Measurements from ENCODE around the gene CDKAL1.

CDKAL1 gene

DNA sequence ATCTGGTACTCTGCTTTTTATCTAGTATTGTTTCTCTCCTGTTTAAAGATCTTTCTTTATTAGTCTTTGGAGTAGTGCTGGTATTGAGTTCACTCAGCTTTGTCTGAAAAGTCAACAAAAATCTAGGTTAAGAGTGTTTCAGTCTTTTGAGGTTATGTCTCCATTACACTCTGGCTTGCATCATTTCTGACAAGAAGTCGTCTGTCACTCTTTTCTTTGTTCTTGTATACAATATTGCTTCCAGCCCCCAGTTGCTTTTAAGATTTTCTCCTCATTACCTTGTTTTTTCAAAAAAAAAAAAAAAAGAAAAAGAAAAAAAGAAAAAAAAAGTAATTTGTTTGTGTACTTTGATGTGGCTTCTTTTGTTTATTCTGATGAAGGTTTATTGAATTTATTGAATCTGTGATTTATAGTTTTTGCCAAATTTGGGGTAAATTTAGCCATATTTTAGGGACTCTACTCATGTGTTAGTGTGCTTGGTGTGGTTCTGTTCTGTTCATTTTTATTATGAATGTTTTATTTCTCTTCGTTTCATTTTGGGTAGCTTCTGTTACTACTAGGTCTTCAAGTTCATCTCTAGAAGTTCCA is 408.9 kb downstream of the CDKAL1 start:
- Histone ChIP-seq H3K4me3 (ENCODE audit: low read depth in 1 of 2, low read length in 2 of 2) (no peak overlapping the region), H3K9ac (ENCODE audit: low read depth, low read length) (no peak overlapping the region), H3K9me3 (ENCODE audit: insufficient read depth, low read length, severe bottlenecking) (peaks cover 3% of the 10 kb centered on the region), H2AFZ (ENCODE audit: low read depth, low read length) (no peak overlapping the region), H3K4me2 (ENCODE audit: insufficient read depth, low read length) (no peak overlapping the region), H3K36me3 (ENCODE audit: insufficient read depth, low read length) (no peaks in the 10 kb centered on the region), H3K27me3 (ENCODE audit: insufficient read depth, low read length, poor library complexity) (no peaks in the 10 kb centered on the region), H3K27ac (ENCODE audit: low read length) (no peak overlapping the region), H3K4me1 (ENCODE audit: insufficient read depth, low read length) (peaks cover 22% of the 10 kb centered on the region; the same call in 1 of the 2 replicates), H3K79me2 (ENCODE audit: insufficient read depth, low read length) (no peaks in the 10 kb centered on the region), H4K20me1 (ENCODE audit: insufficient read depth, low read length) (no peaks in the 10 kb centered on the region)
- DNase-seq, result no peak
- TF ChIP-seq EZH2 (IDR thresholded peaks at IDR 0.05; ENCODE audit: borderline replicate concordance, low read depth, low read length, severe bottlenecking) (no peak), CTCF (IDR thresholded peaks at IDR 0.05; ENCODE audit: borderline replicate concordance, extremely low read depth, low read length, poor library complexity, severe bottlenecking) (no peak)
- no peak for ATAC-seq (ENCODE audit: insufficient read depth, low read depth)

- H4K20me1 ChIP-seq (ENCODE audit: insufficient read depth, low read length), result no peaks in the 10 kb centered on the region
- H3K36me3 ChIP-seq (ENCODE audit: insufficient read depth, low read length), result no peaks in the 10 kb centered on the region
- no peak overlapping the region for H2AFZ ChIP-seq (ENCODE audit: low read depth, low read length)
- no peak overlapping the region for H3K9ac ChIP-seq (ENCODE audit: low read depth, low read length)
- no peaks in the 10 kb centered on the region for H3K79me2 ChIP-seq (ENCODE audit: insufficient read depth, low read length)
- no peak for TF ChIP-seq EZH2 (IDR thresholded peaks at IDR 0.05; ENCODE audit: borderline replicate concordance, low read depth, low read length, severe bottlenecking)
- no peak for TF ChIP-seq CTCF (IDR thresholded peaks at IDR 0.05; ENCODE audit: borderline replicate concordance, extremely low read depth, low read length, poor library complexity, severe bottlenecking)
- no peak overlapping the region for H3K4me2 ChIP-seq (ENCODE audit: insufficient read depth, low read length)
- DNase-seq (no peak), ATAC-seq (ENCODE audit: insufficient read depth, low read depth) (no peak)
- peaks cover 3% of the 10 kb centered on the region for H3K9me3 ChIP-seq (ENCODE audit: insufficient read depth, low read length, severe bottlenecking)
- peaks cover 15% of the 10 kb centered on the region; the same call in 1 of the 2 replicates for H3K4me1 ChIP-seq (ENCODE audit: insufficient read depth, low read length)
- no peak overlapping the region for H3K4me3 ChIP-seq (ENCODE audit: low read depth in 1 of 2, low read length in 2 of 2)
- H3K27ac ChIP-seq (ENCODE audit: low read length), result no peak overlapping the region
- H3K27me3 ChIP-seq (ENCODE audit: insufficient read depth, low read length, poor library complexity), result no peaks in the 10 kb centered on the region
These were observed 409.7 kb downstream of the CDKAL1 start for GRCh38 chr6:20943922-20944321.

GRCh38 chr6:20946022-20946421 is 411.8 kb downstream of the CDKAL1 start:
- Histone ChIP-seq H2AFZ (ENCODE audit: low read depth, low read length) (no peak overlapping the region), H3K4me2 (ENCODE audit: insufficient read depth, low read length) (no peak overlapping the region), H3K4me1 (ENCODE audit: insufficient read depth, low read length) (peaks cover 7% of the 10 kb centered on the region; the same call in 1 of the 2 replicates), H3K79me2 (ENCODE audit: insufficient read depth, low read length) (no peaks in the 10 kb centered on the region), H3K9ac (ENCODE audit: low read depth, low read length) (no peak overlapping the region), H3K27ac (ENCODE audit: low read length) (no peak overlapping the region), H3K36me3 (ENCODE audit: insufficient read depth, low read length) (no peaks in the 10 kb centered on the region), H3K9me3 (ENCODE audit: insufficient read depth, low read length, severe bottlenecking) (peaks cover 3% of the 10 kb centered on the region), H3K4me3 (ENCODE audit: low read depth in 1 of 2, low read length in 2 of 2) (no peak overlapping the region), H4K20me1 (ENCODE audit: insufficient read depth, low read length) (no peaks in the 10 kb centered on the region), H3K27me3 (ENCODE audit: insufficient read depth, low read length, poor library complexity) (no peaks in the 10 kb centered on the region)
- DNase-seq (peak; percentile 22), ATAC-seq (ENCODE audit: insufficient read depth, low read depth) (peak; percentile 93)
- peak; percentile 46 for TF ChIP-seq CTCF (IDR thresholded peaks at IDR 0.05; ENCODE audit: borderline replicate concordance, extremely low read depth, low read length, poor library complexity, severe bottlenecking)
- no peak for TF ChIP-seq EZH2 (IDR thresholded peaks at IDR 0.05; ENCODE audit: borderline replicate concordance, low read depth, low read length, severe bottlenecking)

All from DND-41 (cell line).